NCI-H2081 (cell line): ENCODE data around the gene CACNG4.

Source experiments
- DNase-seq, 2 experiments: peaks; one replicate each; lab custom pipeline; 2025; lab: John Stamatoyannopoulos, UW

CACNG4 gene

GRCh38 chr17:66985338-66986237 lies 21.1 kb downstream of the CACNG4 start:
- no peak for DNase-seq

- DNase-seq, result no peak
Measured at GRCh38 chr17:66986659-66987058, 22.2 kb downstream of the CACNG4 start.

- no peak for DNase-seq
Measured at GRCh38 chr17:66987059-66987616, 22.6 kb downstream of the CACNG4 start.

- DNase-seq, result no peak
Measured at GRCh38 chr17:66988069-66988798, 23.7 kb downstream of the CACNG4 start.

GRCh38 chr17:66989076-66989475 lies 24.6 kb downstream of the CACNG4 start:
- no peak for DNase-seq

- no peak for DNase-seq
Measured at GRCh38 chr17:66989579-66989978, 25.1 kb downstream of the CACNG4 start.

GRCh38 chr17:66990047-66990446 lies 25.5 kb downstream of the CACNG4 start:
- no peak for DNase-seq

GRCh38 chr17:66992911-66993442 lies 28.5 kb downstream of the CACNG4 start:
- DNase-seq, result no peak

GRCh38 chr17:66994361-66994760 lies 29.9 kb downstream of the CACNG4 start:
- DNase-seq, result no peak

GRCh38 chr17:66994930-66995535 lies 30.5 kb downstream of the CACNG4 start:
- no peak for DNase-seq

GRCh38 chr17:66995944-66996343 lies 31.4 kb downstream of the CACNG4 start:
- no peak for DNase-seq

GRCh38 chr17:66996926-66997325 lies 32.4 kb downstream of the CACNG4 start:
- DNase-seq, result no peak

- DNase-seq, result no peak
Measured at GRCh38 chr17:67003231-67003630, 38.7 kb downstream of the CACNG4 start.

GRCh38 chr17:67004181-67004580 lies 39.7 kb downstream of the CACNG4 start:
- DNase-seq, result no peak

GRCh38 chr17:67007266-67007665 lies 42.8 kb downstream of the CACNG4 start:
- no peak for DNase-seq

GRCh38 chr17:67008101-67008500 lies 43.6 kb downstream of the CACNG4 start:
- no peak for DNase-seq

GRCh38 chr17:67011527-67012175 lies 47.1 kb downstream of the CACNG4 start:
- no peak for DNase-seq

GRCh38 chr17:67013891-67014290 lies 49.4 kb downstream of the CACNG4 start:
- no peak for DNase-seq

- no peak for DNase-seq
Measured at GRCh38 chr17:67015001-67015400, 50.5 kb downstream of the CACNG4 start.

GRCh38 chr17:67016039-67016762 lies 51.7 kb downstream of the CACNG4 start:
- no peak for DNase-seq

GRCh38 chr17:67017910-67018309 lies 53.4 kb downstream of the CACNG4 start:
- DNase-seq, result no peak
